GM19193 (cell line): Measurements from ENCODE around the gene SLC4A1AP.

Source experiments
- POLR2A ChIP-seq: IDR thresholded peaks from 4 replicates; pipeline ENCODE4 v1.6.1; 2011; ENCODE audit not compliant: insufficient read depth, insufficient read length; ENCODE audit errors: extremely low read depth

The SLC4A1AP gene, protein sequence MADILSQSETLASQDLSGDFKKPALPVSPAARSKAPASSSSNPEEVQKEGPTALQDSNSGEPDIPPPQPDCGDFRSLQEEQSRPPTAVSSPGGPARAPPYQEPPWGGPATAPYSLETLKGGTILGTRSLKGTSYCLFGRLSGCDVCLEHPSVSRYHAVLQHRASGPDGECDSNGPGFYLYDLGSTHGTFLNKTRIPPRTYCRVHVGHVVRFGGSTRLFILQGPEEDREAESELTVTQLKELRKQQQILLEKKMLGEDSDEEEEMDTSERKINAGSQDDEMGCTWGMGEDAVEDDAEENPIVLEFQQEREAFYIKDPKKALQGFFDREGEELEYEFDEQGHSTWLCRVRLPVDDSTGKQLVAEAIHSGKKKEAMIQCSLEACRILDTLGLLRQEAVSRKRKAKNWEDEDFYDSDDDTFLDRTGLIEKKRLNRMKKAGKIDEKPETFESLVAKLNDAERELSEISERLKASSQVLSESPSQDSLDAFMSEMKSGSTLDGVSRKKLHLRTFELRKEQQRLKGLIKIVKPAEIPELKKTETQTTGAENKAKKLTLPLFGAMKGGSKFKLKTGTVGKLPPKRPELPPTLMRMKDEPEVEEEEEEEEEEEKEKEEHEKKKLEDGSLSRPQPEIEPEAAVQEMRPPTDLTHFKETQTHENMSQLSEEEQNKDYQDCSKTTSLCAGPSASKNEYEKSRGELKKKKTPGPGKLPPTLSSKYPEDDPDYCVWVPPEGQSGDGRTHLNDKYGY

DNA sequence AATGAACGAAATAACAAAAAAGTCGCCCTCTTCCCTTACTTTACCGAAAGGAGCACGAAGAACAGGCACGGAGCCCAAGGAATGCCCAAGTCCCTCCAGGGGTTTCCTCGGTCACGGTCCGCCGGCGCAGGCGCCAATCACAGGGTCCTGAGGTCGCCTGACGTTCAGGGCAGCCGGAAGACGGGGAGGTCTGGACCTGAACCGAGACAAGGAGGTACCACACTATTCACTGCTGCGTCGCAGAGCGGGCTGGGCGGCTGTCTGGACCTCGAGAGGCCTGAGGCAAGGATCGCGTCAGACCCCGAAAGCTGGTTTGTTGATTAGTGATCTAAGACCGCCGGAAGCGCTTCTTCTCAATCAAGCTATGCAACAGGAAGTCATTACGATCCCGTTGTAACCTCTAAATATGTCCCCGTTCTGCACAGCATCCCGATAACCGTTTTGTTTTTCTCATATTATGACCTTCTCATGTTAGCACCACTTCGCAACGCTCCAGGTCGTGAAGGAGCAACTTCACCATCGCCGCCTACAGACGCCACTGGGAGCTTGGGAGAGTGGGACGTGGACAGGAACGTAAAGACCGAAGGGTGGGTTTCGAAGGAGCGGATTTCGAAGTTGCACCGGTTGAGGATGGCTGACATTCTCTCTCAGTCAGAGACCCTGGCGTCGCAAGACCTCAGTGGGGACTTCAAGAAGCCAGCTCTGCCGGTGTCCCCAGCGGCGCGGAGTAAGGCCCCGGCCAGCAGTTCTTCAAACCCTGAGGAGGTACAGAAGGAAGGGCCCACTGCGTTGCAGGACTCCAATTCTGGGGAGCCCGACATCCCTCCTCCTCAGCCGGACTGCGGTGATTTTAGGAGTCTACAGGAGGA lies at the start of gene SLC4A1AP, which contains the start of gene SUPT7L:
Gene SLC4A1AP, plus strand, starts transcription at position 605 of the 869 bp plus-strand sequence. Its CDS starts 26 bp downstream, at position 631.
Gene SUPT7L, minus strand, starts transcription at position 330 of the 869 bp plus-strand sequence. CDS start 1,422 bp downstream, outside the sequence.
- peak; percentile 75 for TF ChIP-seq POLR2A

DNA sequence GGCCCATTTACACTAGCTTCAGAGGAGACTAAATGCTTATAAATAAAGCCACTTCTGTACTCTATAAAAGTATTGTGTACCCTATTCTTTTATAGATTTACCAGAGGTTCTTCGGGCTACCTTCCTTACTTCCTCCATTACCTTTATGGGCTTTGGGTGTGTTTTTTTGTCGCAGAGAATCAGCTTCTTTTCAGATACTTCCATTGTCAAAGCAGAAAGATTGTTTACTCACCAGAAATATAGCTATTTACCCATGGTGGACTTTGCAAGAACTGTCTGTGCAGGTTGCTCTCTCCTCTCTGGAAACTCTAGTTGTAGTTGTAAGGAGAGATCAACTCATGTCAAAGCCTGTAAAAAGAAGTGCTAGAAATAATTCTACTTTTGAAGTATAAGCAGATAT lies 49.7 kb upstream of the SLC4A1AP start:
- no peak for TF ChIP-seq POLR2A

GRCh38 chr2:27615316-27615715 lies 48.4 kb upstream of the SLC4A1AP start:
- TF ChIP-seq POLR2A, result no peak

DNA sequence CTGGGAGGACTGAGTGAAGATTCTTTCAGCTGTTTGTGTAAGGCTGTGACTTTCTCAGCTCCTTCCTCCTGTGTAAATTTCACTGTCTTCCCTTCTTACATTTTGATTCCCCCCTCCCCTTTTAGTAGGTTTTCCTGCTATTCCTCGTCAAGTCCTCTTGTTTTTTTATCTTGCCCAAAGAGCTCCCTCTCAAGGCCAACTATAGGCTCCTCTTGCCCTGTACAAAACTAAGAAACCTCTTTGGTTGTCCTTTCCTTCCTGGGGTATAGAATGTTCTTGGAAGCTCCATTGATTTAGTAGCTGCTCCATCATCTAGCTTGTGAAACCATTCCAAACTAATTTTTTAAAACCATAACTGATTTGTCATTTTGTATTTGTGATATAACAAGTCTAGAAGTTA lies 42.2 kb upstream of the SLC4A1AP start:
- no peak for TF ChIP-seq POLR2A

DNA sequence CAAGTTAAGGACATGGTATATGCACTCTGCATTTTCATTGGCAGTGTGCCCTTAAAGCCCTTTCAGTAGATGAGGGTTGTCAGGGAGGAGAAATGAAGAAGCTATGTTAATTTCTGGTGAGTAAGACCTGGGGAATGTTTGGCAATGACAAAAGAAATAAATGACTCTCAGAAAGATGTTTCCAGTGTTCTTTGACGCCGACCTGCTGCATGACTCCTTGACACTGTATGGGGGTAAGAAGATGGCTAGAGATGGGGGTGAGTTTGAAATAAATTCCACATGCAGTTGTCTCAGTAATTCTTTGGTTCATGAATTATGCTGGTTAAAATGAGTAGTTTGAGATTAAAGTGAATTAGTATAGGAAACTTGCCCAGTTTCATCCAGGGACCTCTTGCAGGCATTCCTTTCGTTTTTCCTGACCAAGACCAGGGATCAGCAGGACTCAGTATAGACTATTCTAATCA lies 40.7 kb upstream of the SLC4A1AP start:
- TF ChIP-seq POLR2A, result no peak

DNA sequence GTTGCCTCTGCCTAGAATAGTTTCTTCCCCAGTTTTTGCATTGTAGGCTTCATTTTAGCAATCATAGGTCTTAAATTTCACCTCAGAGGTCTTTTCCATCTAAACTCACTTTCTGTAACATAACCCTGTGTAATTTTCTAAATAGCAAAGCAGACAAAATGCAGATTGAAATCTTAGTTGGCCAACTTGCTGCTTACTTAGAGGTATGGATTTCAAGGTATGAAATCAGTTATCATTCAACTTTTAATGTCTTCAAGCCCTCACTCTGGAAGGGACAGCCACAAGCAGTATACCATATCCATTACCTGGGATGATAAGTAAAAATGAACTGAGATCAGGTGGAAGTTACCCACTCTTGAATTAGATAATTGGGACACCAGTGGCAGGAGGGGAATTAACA lies 38.7 kb upstream of the SLC4A1AP start:
- TF ChIP-seq POLR2A, result no peak

DNA sequence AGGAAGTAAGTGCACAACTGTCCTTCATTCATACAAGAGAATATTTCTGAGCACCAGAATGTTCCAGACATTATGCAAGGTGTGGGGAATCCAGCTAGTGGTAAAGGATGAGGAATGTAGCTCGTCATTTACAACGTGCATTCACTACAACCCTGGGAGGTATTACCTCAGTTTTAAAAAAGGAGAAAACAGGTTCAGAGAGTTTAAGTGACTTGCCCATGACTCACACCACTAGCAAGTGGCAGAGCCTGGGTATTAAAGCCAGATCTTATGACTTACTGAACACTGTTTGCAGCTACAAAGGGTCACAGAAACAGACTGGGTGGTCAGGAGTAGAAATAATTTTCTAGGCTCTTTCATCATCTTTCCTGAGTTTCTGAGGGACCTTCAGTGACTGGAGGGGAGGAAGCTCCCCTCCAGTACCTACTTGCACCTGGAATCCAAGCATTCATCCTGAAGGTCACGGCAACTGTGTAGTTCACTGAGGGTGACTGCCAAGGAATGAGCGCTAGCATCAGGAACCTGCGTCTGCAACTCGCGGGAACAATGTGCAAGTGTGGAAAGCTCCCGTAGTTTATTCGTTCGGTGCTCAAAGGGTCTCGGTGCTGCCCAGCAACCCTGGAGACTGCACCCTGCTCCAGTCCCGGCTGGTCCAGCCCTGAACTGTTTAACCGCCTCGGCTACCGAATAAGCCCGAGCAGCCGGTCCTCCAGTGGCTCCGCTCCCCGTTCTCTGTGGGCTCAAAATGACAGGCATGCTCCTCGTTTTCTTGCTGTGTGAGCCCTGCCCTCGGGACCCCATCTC lies 35.5 kb upstream of the SLC4A1AP start:
- TF ChIP-seq POLR2A, result no peak

DNA sequence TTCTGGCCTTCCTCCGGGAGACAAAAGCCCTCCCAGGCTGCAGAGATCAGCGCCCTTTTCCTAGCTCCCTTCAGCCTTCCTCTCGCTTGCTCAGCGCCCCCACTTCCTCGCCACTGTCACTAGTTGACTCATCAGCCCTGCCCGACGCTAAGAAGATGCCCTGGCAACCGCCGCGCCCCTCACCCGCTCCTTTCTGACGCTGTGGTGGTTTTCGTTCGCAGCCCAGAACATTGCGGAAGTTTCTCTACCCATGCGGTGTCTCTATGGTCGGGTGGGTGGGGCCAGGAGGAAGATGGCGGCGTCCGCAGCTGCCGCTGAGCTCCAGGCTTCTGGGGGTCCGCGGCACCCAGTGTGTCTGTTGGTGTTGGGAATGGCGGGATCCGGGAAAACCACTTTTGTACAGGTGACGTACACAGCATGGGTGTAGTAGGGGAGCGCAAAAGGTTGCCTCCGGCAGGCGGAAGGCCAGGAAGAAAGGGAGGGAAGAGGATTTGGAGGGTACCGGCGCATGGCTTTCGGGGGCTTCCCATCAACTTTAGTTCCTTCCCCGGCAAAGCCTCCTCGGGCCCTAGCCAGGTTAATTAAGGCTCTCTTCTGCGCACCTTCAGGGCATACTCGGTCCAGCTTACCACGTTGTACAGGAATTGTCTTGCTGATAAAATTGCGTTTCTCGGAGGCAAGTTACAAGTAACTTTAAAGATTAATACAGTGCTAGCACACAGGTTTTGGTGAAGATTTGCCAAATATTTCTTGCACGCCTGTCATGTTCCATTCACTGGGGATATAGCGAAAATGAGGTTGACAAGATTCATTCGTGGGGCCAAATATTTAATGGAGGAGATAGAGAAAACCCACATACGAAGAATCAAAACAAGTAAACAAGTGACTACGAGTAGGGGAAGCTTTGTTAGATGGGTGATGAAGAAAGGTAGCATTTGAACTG lies 34.7 kb upstream of the SLC4A1AP start, which contains the start of the genes CCDC121 and GPN1:
Gene CCDC121, minus strand, starts transcription at position 246 of the 943 bp plus-strand sequence. CDS start 1,213 bp downstream, outside the sequence.
Gene GPN1, plus strand, starts transcription at position 284 of the 943 bp plus-strand sequence. Its CDS starts 9 bp downstream, at position 293.
- TF ChIP-seq POLR2A, result peak; percentile 98

DNA sequence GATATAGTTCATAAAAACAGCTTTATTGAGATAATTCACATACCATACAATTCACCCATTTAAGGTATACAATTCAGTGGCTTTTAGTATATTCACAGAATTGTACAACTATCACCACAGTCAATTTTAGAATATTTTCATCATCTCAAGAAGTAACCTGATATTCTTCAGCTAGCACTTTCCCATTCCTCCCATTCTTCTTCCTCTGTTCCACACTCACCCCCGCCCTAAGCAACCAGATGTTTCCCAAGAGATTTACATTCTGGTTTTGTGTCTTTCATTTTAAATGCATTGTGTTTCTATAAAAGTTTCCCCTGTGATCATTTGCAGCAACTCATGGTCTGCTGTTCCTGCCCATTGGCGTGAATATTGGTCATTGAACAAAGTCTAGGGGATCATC lies 29.4 kb upstream of the SLC4A1AP start:
- no peak for TF ChIP-seq POLR2A

DNA sequence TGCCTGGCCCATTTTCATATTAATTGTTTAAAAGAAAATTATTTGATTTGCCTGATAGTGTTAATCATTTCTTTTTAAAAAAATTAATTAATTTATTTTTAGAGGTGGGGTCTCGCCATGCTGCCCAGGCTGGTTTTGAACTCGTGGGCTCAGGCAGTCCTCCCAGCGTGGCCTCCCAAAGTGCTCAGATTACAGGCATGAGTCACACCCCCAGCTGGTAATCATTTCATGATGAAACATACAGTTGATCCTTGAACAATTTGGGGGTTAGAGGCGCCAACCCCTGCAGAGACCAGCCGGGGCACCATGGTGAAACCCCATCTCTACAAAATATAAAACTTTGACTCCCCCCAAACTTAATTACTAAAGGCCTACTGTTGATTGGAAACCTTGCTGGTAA lies 26.9 kb upstream of the SLC4A1AP start:
- TF ChIP-seq POLR2A, result no peak

DNA sequence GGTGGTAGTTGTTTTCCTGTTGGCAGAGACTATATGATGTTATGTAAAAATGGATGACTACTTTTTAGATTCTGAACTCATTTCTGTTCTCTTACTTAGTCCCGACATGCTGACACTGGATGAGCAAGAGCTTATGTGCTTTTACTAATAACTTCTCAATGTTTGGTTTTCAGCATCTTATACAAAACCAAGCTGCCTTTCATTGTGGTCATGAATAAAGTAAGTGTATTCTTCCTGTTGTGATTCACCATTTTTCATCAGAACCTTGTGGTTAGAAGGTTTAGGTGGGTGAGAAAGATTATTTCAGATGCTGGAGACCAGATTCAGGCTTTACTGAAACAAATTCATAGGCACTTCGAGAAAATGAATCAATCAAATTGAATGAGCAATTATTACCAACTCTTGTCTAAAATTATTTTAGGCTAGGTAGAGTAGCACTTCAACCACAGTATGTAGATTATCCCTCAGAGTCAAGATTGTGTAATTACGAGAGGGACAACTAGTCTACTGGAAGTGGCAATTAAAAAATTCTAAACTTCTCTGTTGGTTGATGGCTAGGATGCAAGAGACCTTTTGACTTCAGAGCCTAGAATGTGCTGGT lies 25.6 kb upstream of the SLC4A1AP start:
- no peak for TF ChIP-seq POLR2A

- TF ChIP-seq POLR2A, result no peak
Measured at GRCh38 chr2:27638709-27639108, 25.0 kb upstream of the SLC4A1AP start.
